HCT116 (cell line): ENCODE results near the gene CCKAR. TPM values are rescaled to one million over a fixed set of nuclear protein-coding genes. Genes with fewer than 3 reads are reported as not detected.

ENCODE experiments used
- ATAC-seq: fragments of 200-7000 bp; cut with Tn5 transposase; 2 replicates; pipeline ENCODE4 v1.9.1; 2020; ENCODE audit warnings: mild to moderate bottlenecking, moderate library complexity
- Bru-seq: library from RNA; stranded (reverse); fragments of 400-500 nt; gene quantifications from one replicate; lab custom pipeline; 2021; lab: Mats Ljungman, UMichigan
- BruChase-seq, 2 experiments: library from RNA; stranded (reverse); fragments of 400-500 nt; gene quantifications; one replicate each; lab custom pipeline; 2021; lab: Mats Ljungman, UMichigan
- BruUV-seq: library from RNA; stranded (reverse); fragments of 400-500 nt; replicated peaks from 2 replicates; lab custom pipeline; 2021; lab: Mats Ljungman, UMichigan
- CTCF ChIA-PET: fragments of 300-600 bp; sonication (Branson Sonifier 250); formaldehyde crosslinking; loops from one replicate; lab custom pipeline; 2021; ENCODE audit warnings: antibody characterized with exemption; lab: Charles Lee
- POLR2A ChIA-PET: fragments of 300-600, 350-600 bp; sonication (Branson Sonifier 250); formaldehyde crosslinking; loops from one replicate; lab custom pipeline; 2021; ENCODE audit warnings: antibody characterized with exemption; lab: Charles Lee
- RAD21 ChIA-PET, 2 experiments: fragments of 300-600 bp; sonication (Branson Sonifier 250); formaldehyde crosslinking; loops; one replicate each; lab custom pipeline; 2023; ENCODE audit warnings: low total read pairs in 2 of 2; ENCODE audit not compliant: uncharacterized antibody in 2 of 2, unreplicated experiment in 2 of 2, low non-redundant PET in 1 of 2; lab: Charles Lee
- DNase-seq: peaks from one replicate; pipeline ENCODE4 v3.0.0-alpha.2; 2010; ENCODE audit warnings: low read depth, low spot score
- H2AFZ ChIP-seq: fragments of 200-600 bp; shearing (Covaris generic), sonication (generic); 2 replicates; pipeline ENCODE4 v1.6.1; 2017; ENCODE audit warnings: low read depth, mixed run types, mixed read lengths, antibody characterized with exemption, low read length; ENCODE audit not compliant: poor library complexity, severe bottlenecking
- H3K27ac ChIP-seq: 2 replicates; pipeline ENCODE4 v1.5.1; 2012; ENCODE audit warnings: low read depth, low read length
- H3K27me3 ChIP-seq: fragments of 200-600 bp; sonication (generic); 2 replicates; pipeline ENCODE4 v1.6.1; 2016; ENCODE audit warnings: mixed run types, low read length, mixed read lengths; ENCODE audit not compliant: insufficient read depth
- H3K36me3 ChIP-seq, 2 experiments: fragments of 200-500 bp in 1 of 2; fragments of 200-600 bp in 1 of 2; sonication (Bioruptor generic) in 1 of 2; sonication (generic) in 1 of 2; 2 replicates each; pipeline versions ENCODE4 v1.5.1 to v1.6.1; 2014 to 2016; ENCODE audit warnings: low read length in 2 of 2, inconsistent platforms in 1 of 2, mixed read lengths in 1 of 2, mixed run types in 1 of 2; ENCODE audit not compliant: insufficient read depth in 2 of 2, control insufficient read depth in 1 of 2
- H3K4me1 ChIP-seq, 2 experiments: fragments of 200-600 bp in 1 of 2; sonication (generic) in 1 of 2; 2 replicates each; pipeline versions ENCODE4 v1.5.1 to v1.6.1; 2012 to 2017; ENCODE audit warnings: low read length in 2 of 2, inconsistent platforms in 1 of 2, mild to moderate bottlenecking in 1 of 2, mixed read lengths in 1 of 2, mixed run types in 1 of 2, moderate library complexity in 1 of 2; ENCODE audit not compliant: insufficient read depth in 2 of 2, control insufficient read depth in 1 of 2
- H3K4me2 ChIP-seq: fragments of 200-600 bp; sonication (generic); 2 replicates; pipeline ENCODE4 v1.6.1; 2017; ENCODE audit warnings: mixed run types, low read length, mixed read lengths
- H3K4me3 ChIP-seq, 2 experiments: fragments of 200-600 bp in 1 of 2; sonication (generic) in 1 of 2; replicated peaks in 1 of 2; 2 replicates each; pipeline ENCODE4 v1.5.1; 2011 to 2016; ENCODE audit warnings: low read length in 2 of 2, control low read depth in 1 of 2, low read depth in 1 of 2, mild to moderate bottlenecking in 1 of 2, mixed read lengths in 1 of 2, mixed run types in 1 of 2
- H3K79me2 ChIP-seq: fragments of 200-600 bp; sonication (generic); 2 replicates; pipeline ENCODE4 v1.6.1; 2017; ENCODE audit warnings: mild to moderate bottlenecking, mixed run types, low read length, moderate library complexity, mixed read lengths; ENCODE audit not compliant: insufficient read depth
- H3K9ac ChIP-seq: fragments of 200-600 bp; sonication (generic); 2 replicates; pipeline ENCODE4 v1.6.1; 2016; ENCODE audit warnings: low read length, mixed read lengths
- H3K9me2 ChIP-seq: fragments of 200-600 bp; sonication (generic), shearing (Covaris generic); 2 replicates; pipeline ENCODE4 v1.6.1; 2017; ENCODE audit warnings: mixed run types, mild to moderate bottlenecking, moderate library complexity; ENCODE audit not compliant: insufficient read depth
- H3K9me3 ChIP-seq, 2 experiments: fragments of 200-500 bp in 1 of 2; fragments of 200-600 bp in 1 of 2; sonication (Bioruptor generic) in 1 of 2; sonication (generic) in 1 of 2; 2 replicates each; pipeline ENCODE4 v1.6.1; 2014 to 2017; ENCODE audit warnings: low read length in 2 of 2, mixed read lengths in 2 of 2, inconsistent platforms in 1 of 2, low read depth in 1 of 2, mild to moderate bottlenecking in 1 of 2, mixed run types in 1 of 2, moderate library complexity in 1 of 2; ENCODE audit not compliant: control insufficient read depth in 1 of 2, insufficient read depth in 1 of 2
- H4K20me1 ChIP-seq: fragments of 200-600 bp; sonication (generic), shearing (Covaris generic); 2 replicates; pipeline ENCODE4 v1.6.1; 2017; ENCODE audit warnings: mixed run types, mild to moderate bottlenecking, moderate library complexity; ENCODE audit not compliant: insufficient read depth
- CEBPB ChIP-seq: IDR thresholded peaks from 2 replicates; pipeline ENCODE4 v1.6.1; 2012; ENCODE audit warnings: low read depth
- ELF1 ChIP-seq: IDR thresholded peaks from 2 replicates; pipeline ENCODE4 v1.6.1; 2012; ENCODE audit warnings: low read depth, borderline replicate concordance
- EZH2 ChIP-seq: fragments of 200-600 bp; sonication (generic); IDR thresholded peaks from 2 replicates; pipeline ENCODE4 v1.6.1; 2017; ENCODE audit warnings: antibody characterized with exemption, mixed run types
- EZH2phosphoT487 ChIP-seq: fragments of 200-600 bp; IDR thresholded peaks from 2 replicates; pipeline ENCODE4 v1.6.1; 2018; ENCODE audit warnings: antibody characterized with exemption, borderline replicate concordance
- FOSL1 ChIP-seq: IDR thresholded peaks from 2 replicates; pipeline ENCODE4 v1.6.1; 2012; ENCODE audit warnings: low read depth
- POLR2A ChIP-seq: IDR thresholded peaks from 2 replicates; pipeline ENCODE4 v1.7.0; 2011; ENCODE audit warnings: borderline replicate concordance; ENCODE audit not compliant: insufficient read depth, insufficient read length; ENCODE audit errors: extremely low read depth
- SIN3A ChIP-seq: IDR thresholded peaks from 2 replicates; pipeline ENCODE4 v1.6.1; 2012; ENCODE audit warnings: low read depth
- SP1 ChIP-seq: IDR thresholded peaks from 2 replicates; pipeline ENCODE4 v1.6.1; 2012; ENCODE audit warnings: low read depth
- YY1 ChIP-seq: IDR thresholded peaks from 2 replicates; pipeline ENCODE4 v1.6.1; 2011; ENCODE audit warnings: low read length, low read depth, moderate library complexity, mild to moderate bottlenecking; ENCODE audit not compliant: insufficient replicate concordance; ENCODE audit errors: extremely low read depth
- ZFX ChIP-seq: fragments of 450-650 bp; IDR thresholded peaks from 2 replicates; pipeline ENCODE4 v1.6.1; 2017
- intact Hi-C: fragments of 100-400 bp; cut with micrococcal nuclease; formaldehyde crosslinking; loops from 2 replicates; pipeline ENCODE4 v1.10.0; 2022
- long read RNA-seq: library from polyadenylated mRNA; unstranded; transcript quantifications from one replicate; pipeline ENCODE4 v2.0.0, GENCODE V29; 2021; ENCODE audit not compliant: unreplicated experiment
- polyA plus RNA-seq: library from polyadenylated mRNA; unstranded; fragments of >200 nt; gene quantifications from 2 replicates; pipeline ENCODE4 v1.2.1, GENCODE V29; 2012; ENCODE audit warnings: missing spikeins
- total RNA-seq: library from RNA; stranded (reverse); gene quantifications from one replicate; pipeline ENCODE4 v1.2.1, GENCODE V29; 2021; ENCODE audit not compliant: unreplicated experiment
- TF ChIP-seq, protein P1 (sequence below): IDR thresholded peaks from 2 replicates; pipeline ENCODE4 v1.6.1; 2012

CCKAR gene, protein sequence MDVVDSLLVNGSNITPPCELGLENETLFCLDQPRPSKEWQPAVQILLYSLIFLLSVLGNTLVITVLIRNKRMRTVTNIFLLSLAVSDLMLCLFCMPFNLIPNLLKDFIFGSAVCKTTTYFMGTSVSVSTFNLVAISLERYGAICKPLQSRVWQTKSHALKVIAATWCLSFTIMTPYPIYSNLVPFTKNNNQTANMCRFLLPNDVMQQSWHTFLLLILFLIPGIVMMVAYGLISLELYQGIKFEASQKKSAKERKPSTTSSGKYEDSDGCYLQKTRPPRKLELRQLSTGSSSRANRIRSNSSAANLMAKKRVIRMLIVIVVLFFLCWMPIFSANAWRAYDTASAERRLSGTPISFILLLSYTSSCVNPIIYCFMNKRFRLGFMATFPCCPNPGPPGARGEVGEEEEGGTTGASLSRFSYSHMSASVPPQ
- total RNA-seq (not detected), Bru-seq, nascent RNA (percentile 11 among the genes with signal in this experiment), BruChase-seq, experiment 1, labeled RNA remaining after a 6-hour chase (not detected), BruChase-seq, experiment 2, labeled RNA remaining after a 2-hour chase (percentile 11 among the genes with signal in this experiment)
- polyA plus RNA-seq = not detected in 2 replicates
- long read RNA-seq = 0 reads

- Histone ChIP-seq H4K20me1 (no peaks in the 10 kb centered on the region), H3K27ac (no peak within 1 kb of the TSS), H3K9me3 (no peaks in the 10 kb centered on the region), H2AFZ (no peak within 1 kb of the TSS), H3K4me2 (no peak within 1 kb of the TSS), H3K36me3 (no peaks in the 10 kb centered on the region), H3K4me1 (no peaks in the 10 kb centered on the region), H3K79me2 (no peaks in the 10 kb centered on the region), H3K9me2 (no peaks in the 10 kb centered on the region), H3K27me3 (peaks cover 5% of the 10 kb centered on the region), H3K9ac (no peak within 1 kb of the TSS), H3K4me3 (no peak within 1 kb of the TSS)
- DNase-seq = no peak
- BruUV-seq = no TSS peak
- TF ChIP-seq, protein P1, sequence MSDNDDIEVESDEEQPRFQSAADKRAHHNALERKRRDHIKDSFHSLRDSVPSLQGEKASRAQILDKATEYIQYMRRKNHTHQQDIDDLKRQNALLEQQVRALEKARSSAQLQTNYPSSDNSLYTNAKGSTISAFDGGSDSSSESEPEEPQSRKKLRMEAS = no peak
- TF ChIP-seq YY1 (no peak), SP1 (no peak), POLR2A (no peak), ELF1 (no peak), ZFX (no peak), EZH2 (no peak), SIN3A (no peak), CEBPB (no peak), FOSL1 (no peak), EZH2phosphoT487 (no peak)
- CTCF ChIA-PET = no interaction called here
- POLR2A ChIA-PET = no interaction called here
- ATAC-seq = no peak
- intact Hi-C loops = no loop called here
- RAD21 ChIA-PET = no interaction called here
Observed at GRCh38 chr4:26490111-26490959, at the start of gene CCKAR. CCKAR (minus strand) TSS chr4:26490484; CDS start chr4:26490267, 217 bp downstream.
